Tibial artery (tissue), 4 donors: Measurements from ENCODE around the gene DBF4B.

Experiments
- DNase-seq, 2 donors: peaks; one replicate each; pipeline ENCODE4 v3.0.0-alpha.2; 2019
- H3K27ac ChIP-seq, 2 donors: fragments of 200-600 bp; sonication (generic) in 1 of 2; 1 replicate in 1 of 2; 2 replicates in 1 of 2; pipeline ENCODE4 v1.5.1; 2018 to 2019; ENCODE audit warnings: mild to moderate bottlenecking in 1 of 2
- H3K27me3 ChIP-seq, 2 donors: fragments of 200-600 bp; sonication (generic) in 1 of 2; one replicate each; pipeline versions ENCODE4 v1.5.1 to v1.6.0; 2016 to 2019
- H3K36me3 ChIP-seq, 3 donors: fragments of 200-600 bp; sonication (generic) in 2 of 3; one replicate each; pipeline ENCODE4 v1.5.1; 2016 to 2019; ENCODE audit warnings: mild to moderate bottlenecking in 2 of 3
- H3K4me1 ChIP-seq, 4 donors: fragments of 200-600 bp; sonication (generic) in 2 of 4; 1 replicate in 3 of 4; 2 replicates in 1 of 4; pipeline ENCODE4 v1.5.1; 2016 to 2019
- H3K4me3 ChIP-seq, 2 donors: fragments of 200-600 bp; sonication (generic) in 1 of 2; 1 replicate in 1 of 2; 2 replicates in 1 of 2; pipeline ENCODE4 v1.5.1; 2018 to 2019; ENCODE audit warnings: mild to moderate bottlenecking in 2 of 2
- H3K9me3 ChIP-seq, 3 donors: fragments of 200-600 bp; sonication (generic) in 1 of 3; one replicate each; pipeline ENCODE4 v1.5.1; 2016 to 2019
- intact Hi-C: fragments of 100-400 bp; cut with DNase I; formaldehyde crosslinking; loops from one replicate; pipeline ENCODE4 v1.15.0; 2023; ENCODE audit warnings: low total_unique reads
- TF ChIP-seq, protein P1 (sequence below), 2 experiments: fragments of 200-600 bp in 1 of 2; fragments of 450-650 bp in 1 of 2; IDR thresholded peaks; one replicate each; pipeline ENCODE4 v1.5.1; 2017 to 2019; ENCODE audit warnings: antibody characterized with exemption in 2 of 2, mild to moderate bottlenecking in 1 of 2, moderate library complexity in 1 of 2

DBF4B gene

GRCh38 chr17:44772308-44773045 lies 64.0 kb downstream of the DBF4B start:
- H3K27ac ChIP-seq: no peak overlapping the region
- no peak for DNase-seq
- H3K27me3 ChIP-seq: peaks cover 0 to 65% of the 10 kb centered on the region in 2 donors
- TF ChIP-seq, protein P1, sequence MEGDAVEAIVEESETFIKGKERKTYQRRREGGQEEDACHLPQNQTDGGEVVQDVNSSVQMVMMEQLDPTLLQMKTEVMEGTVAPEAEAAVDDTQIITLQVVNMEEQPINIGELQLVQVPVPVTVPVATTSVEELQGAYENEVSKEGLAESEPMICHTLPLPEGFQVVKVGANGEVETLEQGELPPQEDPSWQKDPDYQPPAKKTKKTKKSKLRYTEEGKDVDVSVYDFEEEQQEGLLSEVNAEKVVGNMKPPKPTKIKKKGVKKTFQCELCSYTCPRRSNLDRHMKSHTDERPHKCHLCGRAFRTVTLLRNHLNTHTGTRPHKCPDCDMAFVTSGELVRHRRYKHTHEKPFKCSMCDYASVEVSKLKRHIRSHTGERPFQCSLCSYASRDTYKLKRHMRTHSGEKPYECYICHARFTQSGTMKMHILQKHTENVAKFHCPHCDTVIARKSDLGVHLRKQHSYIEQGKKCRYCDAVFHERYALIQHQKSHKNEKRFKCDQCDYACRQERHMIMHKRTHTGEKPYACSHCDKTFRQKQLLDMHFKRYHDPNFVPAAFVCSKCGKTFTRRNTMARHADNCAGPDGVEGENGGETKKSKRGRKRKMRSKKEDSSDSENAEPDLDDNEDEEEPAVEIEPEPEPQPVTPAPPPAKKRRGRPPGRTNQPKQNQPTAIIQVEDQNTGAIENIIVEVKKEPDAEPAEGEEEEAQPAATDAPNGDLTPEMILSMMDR (IDR thresholded peaks at IDR 0.05): no peak
- H3K36me3 ChIP-seq: no peaks in the 10 kb centered on the region
- no peaks in the 10 kb centered on the region for H3K9me3 ChIP-seq
- H3K4me3 ChIP-seq: no peak overlapping the region
- H3K4me1 ChIP-seq: peaks cover 0 to 19% (median 14%) of the 10 kb centered on the region in 4 donors
- intact Hi-C loops: no loop called here

- intact Hi-C loops: no loop called here
- peaks cover 0 to 58% of the 10 kb centered on the region in 2 donors for H3K27me3 ChIP-seq
- no peaks in the 10 kb centered on the region for H3K9me3 ChIP-seq
Observed at GRCh38 chr17:44773140-44773539, 64.7 kb downstream of the DBF4B start.

DNA sequence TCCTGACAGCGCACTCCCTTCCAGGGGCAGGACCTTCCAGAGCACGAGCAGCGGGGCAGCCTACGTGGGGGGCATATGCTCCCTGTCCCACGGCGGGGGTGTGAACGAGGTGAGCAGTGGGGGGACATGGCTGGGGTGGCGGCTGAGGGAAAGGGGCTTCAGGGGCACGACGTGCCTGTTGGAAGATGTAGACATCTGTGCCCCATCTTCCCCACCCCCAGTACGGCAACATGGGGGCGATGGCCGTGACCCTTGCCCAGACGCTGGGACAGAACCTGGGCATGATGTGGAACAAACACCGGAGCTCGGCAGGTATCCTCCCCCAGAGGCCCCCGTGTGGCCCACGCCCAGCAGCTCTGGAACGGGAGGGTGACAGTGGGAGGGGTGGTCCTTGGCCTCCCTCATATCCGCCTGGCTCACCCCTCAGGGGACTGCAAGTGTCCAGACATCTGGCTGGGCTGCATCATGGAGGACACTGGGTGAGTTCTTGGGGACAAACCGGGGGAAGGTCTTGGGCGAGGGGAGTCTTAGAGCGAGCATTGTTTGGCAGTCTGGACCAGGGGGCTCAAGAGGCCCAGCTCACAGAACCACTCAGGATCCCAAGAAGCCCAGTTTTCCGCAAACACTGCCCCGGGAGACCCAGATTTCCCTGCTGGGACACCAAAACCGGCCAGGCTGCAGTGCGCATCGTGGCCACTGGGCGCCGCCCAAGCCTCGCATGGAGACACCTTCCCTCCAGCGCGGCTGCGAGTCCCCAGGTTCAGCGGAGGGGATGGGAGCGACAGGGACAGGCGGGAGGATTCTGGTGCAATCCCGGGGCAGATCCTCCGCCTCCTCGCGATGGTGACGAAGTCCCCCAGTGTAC lies 66.0 kb downstream of the DBF4B start:
- H3K36me3 ChIP-seq: no peaks in the 10 kb centered on the region
- H3K27me3 ChIP-seq: peaks cover 0 to 46% of the 10 kb centered on the region in 2 donors
- H3K27ac ChIP-seq: no peak overlapping the region
- TF ChIP-seq, protein P1 (IDR thresholded peaks at IDR 0.05): peak; percentile 99 to 100
- intact Hi-C loops: loop anchor here (2.0 to 5.0 kb wide), 2 partner anchors 90 to 248 kb away; no protein-coding TSS in a partner anchor
- peak overlapping the region; percentile 51 to 73 for H3K4me3 ChIP-seq
- H3K4me1 ChIP-seq: peaks cover 0 to 28% (median 22%) of the 10 kb centered on the region in 4 donors
- H3K9me3 ChIP-seq: no peaks in the 10 kb centered on the region
- DNase-seq: peak; percentile 89 to 90

More at GRCh38 chr17:44773140-44773539, 64.7 kb downstream of the DBF4B start:
- Histone ChIP-seq H3K36me3 (no peaks in the 10 kb centered on the region), H3K27ac (no peak overlapping the region), H3K4me1 (peaks cover 0 to 19% (median 14%) of the 10 kb centered on the region in 4 donors), H3K4me3 (no peak overlapping the region)
- TF ChIP-seq, protein P1 (IDR thresholded peaks at IDR 0.05): no peak
- no peak for DNase-seq

- TF ChIP-seq, protein P1 (IDR thresholded peaks at IDR 0.05): no peak
- peaks cover 0 to 38% of the 10 kb centered on the region in 2 donors for H3K27me3 ChIP-seq
- peak; percentile 95 to 97 for DNase-seq
- peak overlapping the region; percentile 51 to 73 for H3K4me3 ChIP-seq
- no peaks in the 10 kb centered on the region for H3K36me3 ChIP-seq
- peaks cover 0 to 32% (median 23%) of the 10 kb centered on the region in 4 donors for H3K4me1 ChIP-seq
- no peak overlapping the region for H3K27ac ChIP-seq
- no peaks in the 10 kb centered on the region for H3K9me3 ChIP-seq
- intact Hi-C loops: loop anchor here (2.0 to 5.0 kb wide), 2 partner anchors 90 to 247 kb away; no protein-coding TSS in a partner anchor
Observed at GRCh38 chr17:44775136-44775837, 66.8 kb downstream of the DBF4B start.
